Measurements from ENCODE around the gene MEGF6.

DNA sequence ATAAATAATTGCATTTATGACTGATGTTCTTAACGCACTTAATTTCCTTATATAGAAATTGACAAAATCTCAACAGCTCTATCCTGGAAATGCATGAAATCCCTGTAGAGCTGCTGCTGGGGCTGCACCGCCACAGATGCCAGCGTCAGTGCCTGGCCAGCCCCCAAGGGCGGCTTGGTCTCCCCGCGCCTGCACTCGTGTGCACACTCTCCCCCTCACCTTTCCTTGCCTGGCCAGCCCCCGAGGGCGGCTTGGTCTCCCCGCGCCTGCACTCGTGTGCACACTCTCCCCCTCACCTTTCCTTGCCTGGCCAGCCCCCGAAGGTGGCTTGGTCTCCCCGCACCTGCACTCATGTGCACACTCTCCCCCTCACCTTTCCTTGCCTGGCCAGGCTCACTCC, 24.8 kb upstream of the MEGF6 start:
- TF ChIP-seq ZNF609 (CRISPR knock-in tag; IDR thresholded peaks at IDR 0.05; ENCODE audit: borderline replicate concordance) (no peak), MYC (IDR thresholded peaks at IDR 0.05; ENCODE audit: low read depth, low read length) (no peak), MYC (CRISPR knock-in tag; IDR thresholded peaks at IDR 0.05; ENCODE audit: borderline replicate concordance, low read depth) (no peak), EZH2 (IDR thresholded peaks at IDR 0.05; ENCODE audit: borderline replicate concordance, low read depth, low read length) (no peak), POLR2AphosphoS5 (IDR thresholded peaks at IDR 0.05; ENCODE audit: control insufficient read depth, insufficient read depth, low read depth, low read length) (no peak), ATF7 (IDR thresholded peaks at IDR 0.05) (no peak)
- TF ChIP-seq, protein P1, sequence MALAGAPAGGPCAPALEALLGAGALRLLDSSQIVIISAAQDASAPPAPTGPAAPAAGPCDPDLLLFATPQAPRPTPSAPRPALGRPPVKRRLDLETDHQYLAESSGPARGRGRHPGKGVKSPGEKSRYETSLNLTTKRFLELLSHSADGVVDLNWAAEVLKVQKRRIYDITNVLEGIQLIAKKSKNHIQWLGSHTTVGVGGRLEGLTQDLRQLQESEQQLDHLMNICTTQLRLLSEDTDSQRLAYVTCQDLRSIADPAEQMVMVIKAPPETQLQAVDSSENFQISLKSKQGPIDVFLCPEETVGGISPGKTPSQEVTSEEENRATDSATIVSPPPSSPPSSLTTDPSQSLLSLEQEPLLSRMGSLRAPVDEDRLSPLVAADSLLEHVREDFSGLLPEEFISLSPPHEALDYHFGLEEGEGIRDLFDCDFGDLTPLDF (CRISPR knock-in tag; IDR thresholded peaks at IDR 0.05), result no peak

Measured in K562 (cell line).